NOMO-1 (cell line): Measurements from ENCODE around the gene APCDD1L.
"Not testable (repeated sequence)": the region's sequence is repeated elsewhere in the genome, so short reads cannot be mapped to it uniquely, and the experiment has no call there.

Experiments used
- DNase-seq, 2 experiments: peaks; one replicate each; lab custom pipeline; 2025; ENCODE audit not compliant: unreplicated experiment in 2 of 2; lab: John Stamatoyannopoulos, UW

APCDD1L gene

GRCh38 chr20:58446264-58446959 lies 68.8 kb downstream of the APCDD1L start:
- no peak for DNase-seq

- no peak for DNase-seq
These were observed 70.4 kb downstream of the APCDD1L start for GRCh38 chr20:58444746-58445255.

- DNase-seq, result no peak
These were observed 73.5 kb downstream of the APCDD1L start for GRCh38 chr20:58441723-58442122.

GRCh38 chr20:58440021-58440767 lies 75.0 kb downstream of the APCDD1L start:
- DNase-seq, result no peak

- DNase-seq, result no peak
These were observed 76.0 kb downstream of the APCDD1L start for GRCh38 chr20:58438970-58439808.

GRCh38 chr20:58436868-58437645 lies 78.1 kb downstream of the APCDD1L start:
- no peak for DNase-seq

- no peak for DNase-seq
These were observed 80.0 kb downstream of the APCDD1L start for GRCh38 chr20:58435237-58435636.

- no peak for DNase-seq
These were observed 80.9 kb downstream of the APCDD1L start for GRCh38 chr20:58434326-58434725.

- DNase-seq, result no peak
These were observed 81.4 kb downstream of the APCDD1L start for GRCh38 chr20:58433759-58434158.

GRCh38 chr20:58433029-58433647 lies 82.1 kb downstream of the APCDD1L start:
- no peak for DNase-seq

- no peak for DNase-seq
These were observed 82.8 kb downstream of the APCDD1L start for GRCh38 chr20:58432186-58432954.

- DNase-seq, result no peak
These were observed 84.1 kb downstream of the APCDD1L start for GRCh38 chr20:58431134-58431533.

- DNase-seq, result no peak
These were observed 85.9 kb downstream of the APCDD1L start for GRCh38 chr20:58429303-58429702.

- DNase-seq, result no peak
These were observed 86.8 kb downstream of the APCDD1L start for GRCh38 chr20:58428364-58428763.

GRCh38 chr20:58427571-58427970 lies 87.6 kb downstream of the APCDD1L start:
- not testable (repeated sequence) for DNase-seq

GRCh38 chr20:58424218-58424969 lies 90.8 kb downstream of the APCDD1L start:
- DNase-seq, result no peak

- no peak for DNase-seq
These were observed 93.7 kb downstream of the APCDD1L start for GRCh38 chr20:58421497-58421850.

GRCh38 chr20:58420798-58421496 lies 94.3 kb downstream of the APCDD1L start:
- no peak for DNase-seq
